ENCODE results near the gene MYO10.

- TF ChIP-seq CTCF (conservative IDR thresholded peaks at IDR 0.05; ENCODE audit: low read length) (no peak), EZH2phosphoT487 (IDR thresholded peaks at IDR 0.05; ENCODE audit: borderline replicate concordance, low read depth, low read length) (no peak)
Observed at GRCh38 chr5:16863469-16863946, 72.6 kb downstream of the MYO10 start.

Data from OCI-LY7 (cell line).